ENCODE results near the gene MUS81. TPM values are rescaled to one million over a fixed set of nuclear protein-coding genes. Genes with fewer than 3 reads are reported as not detected.
A peak's percentile ranks its signal among the peaks of the same experiment; 100 is the strongest.

Gene MUS81
- total RNA-seq, 2 donors from 2014 or later, result 51.8 to 62.8 TPM

- H3K27me3 ChIP-seq (replicated peaks; ENCODE audit: insufficient read depth), result no peaks in the 10 kb centered on the region
- H3K9me3 ChIP-seq, result no peaks in the 10 kb centered on the region
- H3K4me3 ChIP-seq, result no peak overlapping the region
- peaks cover 16% of the 10 kb centered on the region for H3K36me3 ChIP-seq
- TF ChIP-seq CTCF (IDR thresholded peaks at IDR 0.05), result peak; percentile 97
- DNase-seq (ENCODE audit: low spot score) (no peak), ATAC-seq (ENCODE audit: insufficient number of reproducible peaks, low FRiP score, low read depth) (no peak)
- H3K27ac ChIP-seq, result no peak overlapping the region
- peaks cover 11 to 30% of the 10 kb centered on the region in 2 donors for H3K4me1 ChIP-seq (ENCODE audit: control insufficient read depth in 1 of 2, low read depth in 2 of 2)
Measured at GRCh38 chr11:65884716-65885092, 24.5 kb downstream of the MUS81 start.

GRCh38 chr11:65885231-65885630, 25.0 kb downstream of the MUS81 start:
- Histone ChIP-seq H3K27ac (no peak overlapping the region), H3K4me1 (ENCODE audit: control insufficient read depth in 1 of 2, low read depth in 2 of 2) (peaks cover 11 to 34% of the 10 kb centered on the region in 2 donors)

GRCh38 chr11:65885808-65886536, 25.7 kb downstream of the MUS81 start:
- no peak for DNase-seq (ENCODE audit: low spot score)

More at GRCh38 chr11:65885231-65885630, 25.0 kb downstream of the MUS81 start:
- no peak for TF ChIP-seq CTCF (IDR thresholded peaks at IDR 0.05)
- Histone ChIP-seq H3K4me3 (no peak overlapping the region), H3K36me3 (peaks cover 16% of the 10 kb centered on the region), H3K27me3 (replicated peaks; ENCODE audit: insufficient read depth) (no peaks in the 10 kb centered on the region), H3K9me3 (no peaks in the 10 kb centered on the region)
- DNase-seq (ENCODE audit: low spot score), result no peak
- no peak for ATAC-seq (ENCODE audit: insufficient number of reproducible peaks, low FRiP score, low read depth)

GRCh38 chr11:65886826-65887722, 26.8 kb downstream of the MUS81 start:
- H3K36me3 ChIP-seq, result peaks cover 16% of the 10 kb centered on the region
- H3K27ac ChIP-seq, result peak overlapping the region; percentile 85 to 93
- H3K9me3 ChIP-seq, result no peaks in the 10 kb centered on the region
- DNase-seq (ENCODE audit: low spot score) (no peak), ATAC-seq (ENCODE audit: insufficient number of reproducible peaks, low FRiP score, low read depth) (no peak)
- no peaks in the 10 kb centered on the region for H3K27me3 ChIP-seq (replicated peaks; ENCODE audit: insufficient read depth)
- H3K4me3 ChIP-seq, result peak overlapping the region; percentile 76
- H3K4me1 ChIP-seq (ENCODE audit: control insufficient read depth in 1 of 2, low read depth in 2 of 2), result peaks cover 15 to 44% of the 10 kb centered on the region in 2 donors
- no peak for TF ChIP-seq CTCF (IDR thresholded peaks at IDR 0.05)

More at GRCh38 chr11:65885808-65886536, 25.7 kb downstream of the MUS81 start:
- peaks cover 11 to 34% of the 10 kb centered on the region in 2 donors for H3K4me1 ChIP-seq (ENCODE audit: control insufficient read depth in 1 of 2, low read depth in 2 of 2)
- no peaks in the 10 kb centered on the region for H3K9me3 ChIP-seq
- no peak for ATAC-seq (ENCODE audit: insufficient number of reproducible peaks, low FRiP score, low read depth)
- TF ChIP-seq CTCF (IDR thresholded peaks at IDR 0.05), result no peak
- peaks cover 16% of the 10 kb centered on the region for H3K36me3 ChIP-seq
- no peak overlapping the region for H3K4me3 ChIP-seq
- no peak overlapping the region for H3K27ac ChIP-seq
- no peaks in the 10 kb centered on the region for H3K27me3 ChIP-seq (replicated peaks; ENCODE audit: insufficient read depth)

GRCh38 chr11:65887723-65888162, 27.5 kb downstream of the MUS81 start:
- Histone ChIP-seq H3K27ac (peak overlapping the region; percentile 85 to 93), H3K27me3 (replicated peaks; ENCODE audit: insufficient read depth) (no peaks in the 10 kb centered on the region), H3K4me1 (ENCODE audit: control insufficient read depth in 1 of 2, low read depth in 2 of 2) (peaks cover 21 to 51% of the 10 kb centered on the region in 2 donors), H3K4me3 (peak overlapping the region; percentile 76), H3K9me3 (no peaks in the 10 kb centered on the region), H3K36me3 (peaks cover 15% of the 10 kb centered on the region)
- TF ChIP-seq CTCF (IDR thresholded peaks at IDR 0.05), result no peak
- DNase-seq (ENCODE audit: low spot score) (no peak), ATAC-seq (ENCODE audit: insufficient number of reproducible peaks, low FRiP score, low read depth) (peak; percentile 0)
